CD8-positive, alpha-beta memory T cell (primary cell): ENCODE data around the gene FNDC3B. TPM values are rescaled to one million over a fixed set of nuclear protein-coding genes. Genes with fewer than 3 reads are reported as not detected.

Source experiments
- CTCF ChIA-PET: fragments of 350-600 bp; sonication (Branson Sonifier 250); formaldehyde crosslinking; loops from one replicate; lab custom pipeline; 2021; ENCODE audit warnings: antibody characterized with exemption; lab: Charles Lee
- POLR2A ChIA-PET: fragments of 350-600 bp; sonication (Branson Sonifier 250); formaldehyde crosslinking; loops from one replicate; lab custom pipeline; 2021; ENCODE audit warnings: antibody characterized with exemption; lab: Charles Lee
- DNase-seq, 5 donors: peaks; one replicate each; pipeline versions ENCODE4 v3.0.0 to v3.0.0-alpha.2; 2020 to 2022; ENCODE audit warnings: mixed read lengths in 1 of 5
- H3K27ac ChIP-seq: one replicate; pipeline ENCODE4 v1.7.0; 2013; ENCODE audit warnings: low read depth, mild to moderate bottlenecking, low read length, moderate library complexity
- H3K27me3 ChIP-seq: 2 replicates; pipeline ENCODE4 v1.7.0; 2013; ENCODE audit warnings: low read length, mild to moderate bottlenecking; ENCODE audit not compliant: insufficient read depth, poor library complexity, severe bottlenecking
- H3K36me3 ChIP-seq: 2 replicates; pipeline ENCODE4 v1.7.0; 2013; ENCODE audit warnings: mild to moderate bottlenecking, low read length, moderate library complexity; ENCODE audit not compliant: insufficient read depth
- H3K4me1 ChIP-seq: 2 replicates; pipeline ENCODE4 v1.7.0; 2013; ENCODE audit warnings: mild to moderate bottlenecking, low read length, moderate library complexity; ENCODE audit not compliant: insufficient read depth
- H3K4me3 ChIP-seq: 2 replicates; pipeline ENCODE4 v1.7.0; 2013; ENCODE audit warnings: mild to moderate bottlenecking, low read length
- H3K9me3 ChIP-seq: 2 replicates; pipeline ENCODE4 v1.7.0; 2013; ENCODE audit warnings: mild to moderate bottlenecking, low read length
- H3K27ac Mint-ChIP-seq, 8 donors: one replicate each; pipeline ENCODE4 v1.8.0; 2020 to 2021; ENCODE audit warnings: mixed read lengths in 8 of 8, mild to moderate bottlenecking in 6 of 8, inconsistent platforms in 3 of 8, moderate library complexity in 3 of 8
- H3K27me3 Mint-ChIP-seq, 2 donors: one replicate each; pipeline ENCODE4 v1.8.0; 2020 to 2021; ENCODE audit warnings: mixed read lengths in 2 of 2, mild to moderate bottlenecking in 1 of 2, moderate library complexity in 1 of 2
- H3K36me3 Mint-ChIP-seq, 3 donors: one replicate each; pipeline ENCODE4 v1.8.0; 2020 to 2021; ENCODE audit warnings: mixed read lengths in 3 of 3, inconsistent platforms in 1 of 3, mild to moderate bottlenecking in 1 of 3
- H3K4me1 Mint-ChIP-seq, 3 donors: one replicate each; pipeline ENCODE4 v1.8.0; 2020 to 2021; ENCODE audit warnings: mixed read lengths in 3 of 3, inconsistent platforms in 1 of 3, mild to moderate bottlenecking in 1 of 3
- H3K4me3 Mint-ChIP-seq, 7 donors: one replicate each; pipeline ENCODE4 v1.8.0; 2020 to 2021; ENCODE audit warnings: mixed read lengths in 7 of 7, mild to moderate bottlenecking in 6 of 7, moderate library complexity in 4 of 7, inconsistent platforms in 2 of 7
- H3K9me3 Mint-ChIP-seq, 5 donors: one replicate each; pipeline ENCODE4 v1.8.0; 2020 to 2022; ENCODE audit warnings: mixed read lengths in 5 of 5, mild to moderate bottlenecking in 3 of 5, moderate library complexity in 2 of 5, inconsistent platforms in 1 of 5
- polyA plus RNA-seq: library from polyadenylated mRNA; unstranded; fragments of 300-500 nt; fragmentation: Illumina TruSeq; gene quantifications from one replicate; pipeline ENCODE4 v1.2.3, GENCODE V29; 2021
- total RNA-seq, 2 experiments: library from RNA; stranded (reverse); gene quantifications; one replicate each; pipeline ENCODE4 v1.2.3, GENCODE V29; 2021

FNDC3B gene
- total and polyA plus RNA-seq, 3 experiments from 2014 or later, result 8.7 to 18.6 (median 17.4) TPM

GRCh38 chr3:172185907-172186306 lies 146.5 kb downstream of the FNDC3B start:
- Histone ChIP-seq H3K4me1 (no peaks in the 10 kb centered on the region), H3K36me3 (no peaks in the 10 kb centered on the region), H3K9me3 (no peaks in the 10 kb centered on the region), H3K27ac (no peak overlapping the region), H3K4me3 (no peak overlapping the region), H3K27me3 (no peaks in the 10 kb centered on the region)
- Mint-ChIP-seq H3K27ac (no peak overlapping the region), H3K4me3 (no peak overlapping the region), H3K4me1 (peaks cover 10 to 15% (median 14%) of the 10 kb centered on the region in 3 donors), H3K36me3 (peaks cover 0 to 2% (median 0%) of the 10 kb centered on the region in 3 donors), H3K27me3 (no peaks in the 10 kb centered on the region), H3K9me3 (no peaks in the 10 kb centered on the region)
- CTCF ChIA-PET, result no interaction called here
- POLR2A ChIA-PET, result no interaction called here
- no peak for DNase-seq

- H3K36me3 Mint-ChIP-seq, result peaks cover 0 to 2% (median 0%) of the 10 kb centered on the region in 3 donors
- no peak overlapping the region for H3K4me3 Mint-ChIP-seq
- no peaks in the 10 kb centered on the region for H3K36me3 ChIP-seq
- H3K9me3 ChIP-seq, result no peaks in the 10 kb centered on the region
- peaks cover 10 to 15% (median 14%) of the 10 kb centered on the region in 3 donors for H3K4me1 Mint-ChIP-seq
- ChIA-PET CTCF (no interaction called here), POLR2A (no interaction called here)
- H3K4me1 ChIP-seq, result no peaks in the 10 kb centered on the region
- no peaks in the 10 kb centered on the region for H3K9me3 Mint-ChIP-seq
- no peak overlapping the region for H3K4me3 ChIP-seq
- H3K27me3 ChIP-seq, result no peaks in the 10 kb centered on the region
- no peak overlapping the region for H3K27ac ChIP-seq
- H3K27ac Mint-ChIP-seq, result peak overlapping the region in 1 of 8 donors; percentile 76
- H3K27me3 Mint-ChIP-seq, result no peaks in the 10 kb centered on the region
- DNase-seq, result no peak
Measured at GRCh38 chr3:172186607-172187006, 147.2 kb downstream of the FNDC3B start.

- CTCF ChIA-PET, result no interaction called here
- Histone ChIP-seq H3K27me3 (no peaks in the 10 kb centered on the region), H3K27ac (no peak overlapping the region), H3K9me3 (no peaks in the 10 kb centered on the region), H3K4me3 (no peak overlapping the region), H3K36me3 (no peaks in the 10 kb centered on the region), H3K4me1 (no peaks in the 10 kb centered on the region)
- H3K4me1 Mint-ChIP-seq, result peaks cover 6 to 10% (median 9%) of the 10 kb centered on the region in 3 donors
- POLR2A ChIA-PET, result no interaction called here
- no peaks in the 10 kb centered on the region for H3K27me3 Mint-ChIP-seq
- H3K4me3 Mint-ChIP-seq, result no peak overlapping the region
- H3K9me3 Mint-ChIP-seq, result no peaks in the 10 kb centered on the region
- no peak for DNase-seq
- H3K36me3 Mint-ChIP-seq, result peaks cover 0 to 2% (median 0%) of the 10 kb centered on the region in 3 donors
- no peak overlapping the region for H3K27ac Mint-ChIP-seq
Measured at GRCh38 chr3:172187511-172187910, 148.1 kb downstream of the FNDC3B start.

- Histone ChIP-seq H3K27me3 (no peaks in the 10 kb centered on the region), H3K27ac (no peak overlapping the region), H3K36me3 (no peaks in the 10 kb centered on the region), H3K4me3 (no peak overlapping the region), H3K4me1 (no peaks in the 10 kb centered on the region), H3K9me3 (no peaks in the 10 kb centered on the region)
- POLR2A ChIA-PET, result no interaction called here
- H3K4me1 Mint-ChIP-seq, result peaks cover 5 to 10% (median 8%) of the 10 kb centered on the region in 3 donors
- peaks cover 0 to 2% (median 1%) of the 10 kb centered on the region in 3 donors for H3K36me3 Mint-ChIP-seq
- no peak overlapping the region for H3K4me3 Mint-ChIP-seq
- H3K9me3 Mint-ChIP-seq, result no peaks in the 10 kb centered on the region
- CTCF ChIA-PET, result no interaction called here
- H3K27me3 Mint-ChIP-seq, result no peaks in the 10 kb centered on the region
- DNase-seq, result no peak
- peak overlapping the region in 1 of 8 donors; percentile 60 for H3K27ac Mint-ChIP-seq
Measured at GRCh38 chr3:172188511-172188910, 149.1 kb downstream of the FNDC3B start.

GRCh38 chr3:172189213-172189612 lies 149.8 kb downstream of the FNDC3B start:
- Mint-ChIP-seq H3K4me1 (peaks cover 9 to 11% (median 9%) of the 10 kb centered on the region in 3 donors), H3K27me3 (no peaks in the 10 kb centered on the region), H3K9me3 (no peaks in the 10 kb centered on the region), H3K27ac (no peak overlapping the region), H3K4me3 (no peak overlapping the region), H3K36me3 (peaks cover 0 to 5% (median 4%) of the 10 kb centered on the region in 3 donors)
- Histone ChIP-seq H3K9me3 (no peaks in the 10 kb centered on the region), H3K4me3 (no peak overlapping the region), H3K27me3 (no peaks in the 10 kb centered on the region), H3K27ac (no peak overlapping the region), H3K4me1 (no peaks in the 10 kb centered on the region), H3K36me3 (no peaks in the 10 kb centered on the region)
- ChIA-PET CTCF (no interaction called here), POLR2A (no interaction called here)
- DNase-seq, result no peak

GRCh38 chr3:172189987-172190603 lies 150.7 kb downstream of the FNDC3B start:
- Mint-ChIP-seq H3K27ac (no peak overlapping the region), H3K4me3 (no peak overlapping the region), H3K9me3 (no peaks in the 10 kb centered on the region), H3K4me1 (peaks cover 8 to 19% (median 16%) of the 10 kb centered on the region in 3 donors), H3K36me3 (peaks cover 0 to 7% (median 5%) of the 10 kb centered on the region in 3 donors), H3K27me3 (no peaks in the 10 kb centered on the region)
- no peak for DNase-seq
- Histone ChIP-seq H3K9me3 (no peaks in the 10 kb centered on the region), H3K27ac (no peak overlapping the region), H3K4me1 (no peaks in the 10 kb centered on the region), H3K4me3 (no peak overlapping the region), H3K36me3 (no peaks in the 10 kb centered on the region), H3K27me3 (no peaks in the 10 kb centered on the region)
- ChIA-PET POLR2A (no interaction called here), CTCF (no interaction called here)

GRCh38 chr3:172190980-172191379 lies 151.6 kb downstream of the FNDC3B start:
- Histone ChIP-seq H3K27me3 (no peaks in the 10 kb centered on the region), H3K9me3 (no peaks in the 10 kb centered on the region), H3K4me1 (no peaks in the 10 kb centered on the region), H3K36me3 (no peaks in the 10 kb centered on the region), H3K27ac (no peak overlapping the region), H3K4me3 (no peak overlapping the region)
- peaks cover 8 to 27% (median 21%) of the 10 kb centered on the region in 3 donors for H3K4me1 Mint-ChIP-seq
- no peak for DNase-seq
- H3K4me3 Mint-ChIP-seq, result no peak overlapping the region
- no peaks in the 10 kb centered on the region for H3K9me3 Mint-ChIP-seq
- no peaks in the 10 kb centered on the region for H3K27me3 Mint-ChIP-seq
- POLR2A ChIA-PET, result no interaction called here
- CTCF ChIA-PET, result no interaction called here
- no peak overlapping the region for H3K27ac Mint-ChIP-seq
- H3K36me3 Mint-ChIP-seq, result peaks cover 0 to 7% (median 5%) of the 10 kb centered on the region in 3 donors

GRCh38 chr3:172191629-172192028 lies 152.3 kb downstream of the FNDC3B start:
- no peaks in the 10 kb centered on the region for H3K36me3 ChIP-seq
- no peak for DNase-seq
- H3K9me3 ChIP-seq, result no peaks in the 10 kb centered on the region
- H3K4me1 Mint-ChIP-seq, result peaks cover 8 to 27% (median 21%) of the 10 kb centered on the region in 3 donors
- no peaks in the 10 kb centered on the region for H3K4me1 ChIP-seq
- ChIA-PET POLR2A (no interaction called here), CTCF (no interaction called here)
- no peak overlapping the region for H3K27ac Mint-ChIP-seq
- no peak overlapping the region for H3K27ac ChIP-seq
- H3K4me3 Mint-ChIP-seq, result no peak overlapping the region
- no peak overlapping the region for H3K4me3 ChIP-seq
- H3K36me3 Mint-ChIP-seq, result peaks cover 0 to 7% (median 5%) of the 10 kb centered on the region in 3 donors
- H3K9me3 Mint-ChIP-seq, result no peaks in the 10 kb centered on the region
- no peaks in the 10 kb centered on the region for H3K27me3 ChIP-seq
- no peaks in the 10 kb centered on the region for H3K27me3 Mint-ChIP-seq
